ENCODE results near the gene ANXA2.
"Not testable (repeated sequence)": the region's sequence is repeated elsewhere in the genome, so short reads cannot be mapped to it uniquely, and the experiment has no call there.

The ANXA2 gene

GRCh38 chr15:60423537-60423936 lies 25.8 kb upstream of the ANXA2 start:
- WGBS (ENCODE audit: insufficient coverage, insufficient read length), result no CpG with 5 or more reads among the region's 2 CpGs
- H3K4me1 ChIP-seq (ENCODE audit: control insufficient read depth, insufficient read depth, low read length), result no peaks in the 10 kb centered on the region
- H3K9me3 ChIP-seq (ENCODE audit: control insufficient read depth, insufficient read depth, low read length), result no peaks in the 10 kb centered on the region
- H3K27me3 ChIP-seq (ENCODE audit: control insufficient read depth, insufficient read depth, low read length), result no peaks in the 10 kb centered on the region
- no peaks in the 10 kb centered on the region for H3K36me3 ChIP-seq (ENCODE audit: control insufficient read depth, insufficient read depth, low read length)
- DNase-seq (ENCODE audit: low read depth, low spot score), result no peak
- no peak overlapping the region for H3K4me3 ChIP-seq (ENCODE audit: low read length)
- H3K27ac ChIP-seq (ENCODE audit: low read length), result no peak overlapping the region

GRCh38 chr15:60421544-60421943 lies 23.8 kb upstream of the ANXA2 start:
- WGBS (ENCODE audit: insufficient coverage, insufficient read length), result no CpG with 5 or more reads among the region's 1 CpG
- no peak for DNase-seq (ENCODE audit: low read depth, low spot score)
- no peaks in the 10 kb centered on the region for H3K27me3 ChIP-seq (ENCODE audit: control insufficient read depth, insufficient read depth, low read length)
- H3K9me3 ChIP-seq (ENCODE audit: control insufficient read depth, insufficient read depth, low read length), result no peaks in the 10 kb centered on the region
- no peaks in the 10 kb centered on the region for H3K4me1 ChIP-seq (ENCODE audit: control insufficient read depth, insufficient read depth, low read length)
- no peak overlapping the region for H3K4me3 ChIP-seq (ENCODE audit: low read length)
- H3K36me3 ChIP-seq (ENCODE audit: control insufficient read depth, insufficient read depth, low read length), result no peaks in the 10 kb centered on the region
- H3K27ac ChIP-seq (ENCODE audit: low read length), result no peak overlapping the region

- Histone ChIP-seq H3K27ac (ENCODE audit: low read length) (no peak overlapping the region), H3K36me3 (ENCODE audit: control insufficient read depth, insufficient read depth, low read length) (no peaks in the 10 kb centered on the region), H3K27me3 (ENCODE audit: control insufficient read depth, insufficient read depth, low read length) (no peaks in the 10 kb centered on the region), H3K4me1 (ENCODE audit: control insufficient read depth, insufficient read depth, low read length) (no peaks in the 10 kb centered on the region), H3K9me3 (ENCODE audit: control insufficient read depth, insufficient read depth, low read length) (no peaks in the 10 kb centered on the region), H3K4me3 (ENCODE audit: low read length) (no peak overlapping the region)
- no CpG with 5 or more reads among the region's 2 CpGs for WGBS (ENCODE audit: insufficient coverage, insufficient read length)
- no peak for DNase-seq (ENCODE audit: low read depth, low spot score)
These were observed 22.5 kb upstream of the ANXA2 start for GRCh38 chr15:60420203-60420716.

GRCh38 chr15:60419753-60420152 lies 22.0 kb upstream of the ANXA2 start:
- WGBS (ENCODE audit: insufficient coverage, insufficient read length), result 100% methylated on average over 1 of the region's 2 CpGs
- H3K9me3 ChIP-seq (ENCODE audit: control insufficient read depth, insufficient read depth, low read length), result no peaks in the 10 kb centered on the region
- H3K4me1 ChIP-seq (ENCODE audit: control insufficient read depth, insufficient read depth, low read length), result no peaks in the 10 kb centered on the region
- no peak overlapping the region for H3K27ac ChIP-seq (ENCODE audit: low read length)
- H3K4me3 ChIP-seq (ENCODE audit: low read length), result no peak overlapping the region
- H3K27me3 ChIP-seq (ENCODE audit: control insufficient read depth, insufficient read depth, low read length), result no peaks in the 10 kb centered on the region
- no peaks in the 10 kb centered on the region for H3K36me3 ChIP-seq (ENCODE audit: control insufficient read depth, insufficient read depth, low read length)
- no peak for DNase-seq (ENCODE audit: low read depth, low spot score)

DNA sequence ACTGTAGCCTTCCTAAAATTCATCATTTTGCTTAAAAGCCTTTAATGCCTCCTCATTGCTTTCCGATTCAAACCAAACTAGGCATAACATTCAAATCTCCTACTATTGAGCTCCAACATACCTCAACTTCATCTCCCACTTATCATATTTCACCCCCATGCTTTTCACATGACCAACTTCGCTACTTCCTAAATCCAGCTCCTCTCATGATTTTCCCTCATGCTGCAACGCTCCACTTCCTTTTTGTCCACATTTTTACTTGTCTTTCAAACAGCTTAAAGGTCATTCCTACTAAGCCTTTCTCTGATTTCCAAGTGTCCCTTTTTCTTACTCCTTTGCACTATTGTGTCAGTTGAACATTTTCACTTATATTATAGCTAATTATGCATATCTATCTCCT lies 20.3 kb upstream of the ANXA2 start:
- Histone ChIP-seq H3K9me3 (ENCODE audit: control insufficient read depth, insufficient read depth, low read length) (no peaks in the 10 kb centered on the region), H3K27me3 (ENCODE audit: control insufficient read depth, insufficient read depth, low read length) (no peaks in the 10 kb centered on the region), H3K36me3 (ENCODE audit: control insufficient read depth, insufficient read depth, low read length) (no peaks in the 10 kb centered on the region), H3K4me3 (ENCODE audit: low read length) (no peak overlapping the region), H3K4me1 (ENCODE audit: control insufficient read depth, insufficient read depth, low read length) (no peaks in the 10 kb centered on the region), H3K27ac (ENCODE audit: low read length) (no peak overlapping the region)
- 100% methylated on average over 3 of the region's 3 CpGs for WGBS (ENCODE audit: insufficient coverage, insufficient read length)
- no peak for DNase-seq (ENCODE audit: low read depth, low spot score)

DNA sequence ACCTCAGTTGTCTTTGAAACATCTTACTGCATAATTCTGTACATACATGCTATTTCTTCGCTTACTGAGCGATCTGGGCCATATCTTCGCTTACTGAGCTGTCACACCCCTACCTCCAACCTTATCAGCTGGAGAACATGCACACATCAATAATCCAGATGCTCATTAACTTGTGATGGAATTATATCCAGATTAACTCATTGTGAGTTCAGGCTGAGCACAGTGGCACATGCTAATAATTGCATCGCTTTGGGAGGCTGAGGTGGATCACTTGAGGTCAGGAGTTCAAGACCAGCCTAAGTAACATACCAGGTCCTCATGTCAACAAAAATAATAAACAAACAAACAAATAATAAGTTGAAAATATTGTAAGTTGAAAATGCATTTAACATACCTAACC lies 19.3 kb upstream of the ANXA2 start:
- Histone ChIP-seq H3K4me3 (ENCODE audit: low read length) (no peak overlapping the region), H3K9me3 (ENCODE audit: control insufficient read depth, insufficient read depth, low read length) (no peaks in the 10 kb centered on the region), H3K27me3 (ENCODE audit: control insufficient read depth, insufficient read depth, low read length) (no peaks in the 10 kb centered on the region), H3K36me3 (ENCODE audit: control insufficient read depth, insufficient read depth, low read length) (no peaks in the 10 kb centered on the region), H3K4me1 (ENCODE audit: control insufficient read depth, insufficient read depth, low read length) (no peaks in the 10 kb centered on the region), H3K27ac (ENCODE audit: low read length) (no peak overlapping the region)
- WGBS (ENCODE audit: insufficient coverage, insufficient read length), result no CpG with 5 or more reads among the region's 4 CpGs
- no peak for DNase-seq (ENCODE audit: low read depth, low spot score)

DNA sequence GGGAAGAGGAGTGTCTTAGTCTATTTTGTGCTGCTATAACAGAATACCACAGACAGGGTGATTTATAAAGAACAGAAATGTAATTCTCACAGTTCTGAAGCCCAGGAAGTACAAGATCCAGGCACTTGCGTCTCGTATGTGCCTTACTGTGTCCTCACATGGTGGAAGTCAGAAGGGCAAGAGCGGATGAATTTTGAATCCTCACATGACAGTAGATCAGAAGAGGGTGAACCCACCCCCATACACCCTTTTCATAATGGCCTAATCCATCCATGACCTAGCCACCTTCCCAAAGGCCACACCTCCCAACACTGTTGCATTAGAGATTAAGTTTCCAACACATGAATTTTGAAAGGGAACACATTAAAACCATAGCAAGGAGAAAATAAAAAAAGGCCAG lies 18.7 kb upstream of the ANXA2 start:
- Histone ChIP-seq H3K27me3 (ENCODE audit: control insufficient read depth, insufficient read depth, low read length) (no peaks in the 10 kb centered on the region), H3K4me3 (ENCODE audit: low read length) (no peak overlapping the region), H3K4me1 (ENCODE audit: control insufficient read depth, insufficient read depth, low read length) (no peaks in the 10 kb centered on the region), H3K9me3 (ENCODE audit: control insufficient read depth, insufficient read depth, low read length) (no peaks in the 10 kb centered on the region), H3K36me3 (ENCODE audit: control insufficient read depth, insufficient read depth, low read length) (no peaks in the 10 kb centered on the region), H3K27ac (ENCODE audit: low read length) (no peak overlapping the region)
- WGBS (ENCODE audit: insufficient coverage, insufficient read length), result no CpG with 5 or more reads among the region's 3 CpGs
- DNase-seq (ENCODE audit: low read depth, low spot score), result no peak

DNA sequence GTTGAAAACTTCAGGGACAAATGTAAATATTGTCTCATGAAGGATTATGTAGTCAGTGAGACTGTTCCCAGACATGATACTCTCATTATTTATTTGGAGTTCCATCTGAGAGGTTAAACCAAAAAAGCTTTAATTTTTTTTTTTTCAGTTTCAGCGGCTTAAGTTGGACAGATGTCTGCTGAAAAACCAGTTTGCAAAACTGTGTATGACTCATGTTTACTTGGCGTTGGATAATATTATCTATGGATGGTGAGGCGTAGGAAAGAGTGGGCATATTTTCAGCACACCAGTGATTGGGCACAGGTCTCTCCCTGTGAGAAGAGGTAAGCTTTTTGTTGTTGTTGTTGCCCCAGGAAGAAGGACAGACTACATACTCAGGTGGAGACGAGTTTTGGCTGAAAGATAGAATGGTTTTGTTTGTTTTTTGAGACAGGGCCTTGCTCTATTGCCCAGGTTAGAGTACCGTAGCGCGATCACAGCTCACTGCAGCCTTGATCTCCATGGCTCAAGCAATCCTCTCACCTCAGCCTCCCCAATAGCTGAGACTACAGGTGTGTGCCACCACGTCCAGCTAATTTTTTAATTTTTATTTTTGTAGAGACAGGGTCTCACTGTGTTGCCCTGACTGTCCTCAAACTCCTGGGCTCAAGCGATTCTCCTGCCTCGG lies 16.4 kb upstream of the ANXA2 start:
- Histone ChIP-seq H3K4me3 (ENCODE audit: low read length) (no peak overlapping the region), H3K27me3 (ENCODE audit: control insufficient read depth, insufficient read depth, low read length) (no peaks in the 10 kb centered on the region), H3K9me3 (ENCODE audit: control insufficient read depth, insufficient read depth, low read length) (no peaks in the 10 kb centered on the region), H3K27ac (ENCODE audit: low read length) (no peak overlapping the region), H3K36me3 (ENCODE audit: control insufficient read depth, insufficient read depth, low read length) (no peaks in the 10 kb centered on the region), H3K4me1 (ENCODE audit: control insufficient read depth, insufficient read depth, low read length) (no peaks in the 10 kb centered on the region)
- WGBS (ENCODE audit: insufficient coverage, insufficient read length), result no CpG with 5 or more reads among the region's 10 CpGs
- no peak for DNase-seq (ENCODE audit: low read depth, low spot score)

- Histone ChIP-seq H3K4me1 (ENCODE audit: control insufficient read depth, insufficient read depth, low read length) (no peaks in the 10 kb centered on the region), H3K27ac (ENCODE audit: low read length) (no peak overlapping the region), H3K27me3 (ENCODE audit: control insufficient read depth, insufficient read depth, low read length) (no peaks in the 10 kb centered on the region), H3K9me3 (ENCODE audit: control insufficient read depth, insufficient read depth, low read length) (no peaks in the 10 kb centered on the region), H3K4me3 (ENCODE audit: low read length) (no peak overlapping the region), H3K36me3 (ENCODE audit: control insufficient read depth, insufficient read depth, low read length) (no peaks in the 10 kb centered on the region)
- DNase-seq (ENCODE audit: low read depth, low spot score), result no peak
- no CpG with 5 or more reads among the region's 9 CpGs for WGBS (ENCODE audit: insufficient coverage, insufficient read length)
These were observed 15.5 kb upstream of the ANXA2 start for GRCh38 chr15:60413231-60413824.

- H3K27me3 ChIP-seq (ENCODE audit: control insufficient read depth, insufficient read depth, low read length); H3K36me3 ChIP-seq (ENCODE audit: control insufficient read depth, insufficient read depth, low read length); DNase-seq (ENCODE audit: low read depth, low spot score); H3K4me1 ChIP-seq (ENCODE audit: control insufficient read depth, insufficient read depth, low read length); H3K27ac ChIP-seq (ENCODE audit: low read length); H3K9me3 ChIP-seq (ENCODE audit: control insufficient read depth, insufficient read depth, low read length); H3K4me3 ChIP-seq (ENCODE audit: low read length): not testable (repeated sequence)
- no CpG with 5 or more reads among the region's 21 CpGs for WGBS (ENCODE audit: insufficient coverage, insufficient read length)
These were observed 15.0 kb upstream of the ANXA2 start for GRCh38 chr15:60412807-60413206.
